Prostate gland (tissue), 2 donors: ENCODE measurements around the gene FAM184A. TPM values are rescaled to one million over a fixed set of nuclear protein-coding genes. Genes with fewer than 3 reads are reported as not detected.

Experiments
- DNase-seq: peaks from one replicate; pipeline ENCODE4 v3.0.0-alpha.2; 2019; ENCODE audit warnings: low spot score
- H3K27ac ChIP-seq, 2 donors: fragments of 200-600 bp; sonication (generic); 2 replicates each; pipeline ENCODE4 v1.5.1; 2017 to 2019
- H3K27me3 ChIP-seq: fragments of 200-600 bp; sonication (generic); replicated peaks from 2 replicates; pipeline ENCODE4 v1.5.1; 2019; ENCODE audit not compliant: insufficient read depth
- H3K36me3 ChIP-seq, 2 donors: fragments of 200-600 bp; sonication (generic); 1 replicate in 1 of 2; 2 replicates in 1 of 2; pipeline versions ENCODE4 v1.5.1 to v1.8.1; 2017 to 2019
- H3K4me1 ChIP-seq: fragments of 200-600 bp; sonication (generic); replicated peaks from 2 replicates; pipeline ENCODE4 v1.5.1; 2019
- H3K4me3 ChIP-seq, 2 donors: fragments of 200-600 bp; sonication (generic); 2 replicates each; pipeline ENCODE4 v1.5.1; 2017 to 2019
- H3K9me3 ChIP-seq: fragments of 200-600 bp; sonication (generic); 2 replicates; pipeline ENCODE4 v1.5.1; 2017
- POLR2A ChIP-seq: fragments of 450-650 bp; IDR thresholded peaks from one replicate; pipeline ENCODE4 v1.6.1; 2016; ENCODE audit warnings: antibody characterized with exemption, mild to moderate bottlenecking
- POLR2AphosphoS5 ChIP-seq: sonication (generic); formaldehyde crosslinking; IDR thresholded peaks from one replicate; pipeline ENCODE4 v1.6.1; 2017; ENCODE audit warnings: antibody characterized with exemption
- WGBS: methylation state at CpG from one replicate; pipeline ENCODE4 v1.1.5; 2018; 5-methylcytosine and 5-hydroxymethylcytosine counted together
- intact Hi-C: fragments of 100-400 bp; cut with DNase I; formaldehyde crosslinking; loops from one replicate; pipeline ENCODE4 v1.14.2; 2022
- total RNA-seq, 2 donors: library from RNA; depleted of rRNA; stranded (reverse); fragments of >200 nt; gene quantifications; one replicate each; pipeline ENCODE4 v1.1.0, GENCODE V29; 2016
- TF ChIP-seq, protein P1 (sequence below), 4 experiments: fragments of 200-600 bp in 2 of 4; fragments of 450-650 bp in 2 of 4; sonication (generic) in 2 of 4; IDR thresholded peaks; 1 replicate in 3 of 4; 2 replicates in 1 of 4; pipeline ENCODE4 v1.5.1; 2016 to 2019; ENCODE audit warnings: antibody characterized with exemption in 4 of 4, mild to moderate bottlenecking in 2 of 4, moderate library complexity in 2 of 4

Gene FAM184A
- total RNA-seq, 2 donors from 2014 or later = 3.6 to 7.6 TPM

- H3K27ac ChIP-seq = no peak overlapping the region
- intact Hi-C loops = no loop called here
- H3K4me1 ChIP-seq = no peaks in the 10 kb centered on the region
- no peaks in the 10 kb centered on the region for H3K36me3 ChIP-seq
- TF ChIP-seq POLR2A (no peak), POLR2AphosphoS5 (no peak)
- TF ChIP-seq, protein P1, sequence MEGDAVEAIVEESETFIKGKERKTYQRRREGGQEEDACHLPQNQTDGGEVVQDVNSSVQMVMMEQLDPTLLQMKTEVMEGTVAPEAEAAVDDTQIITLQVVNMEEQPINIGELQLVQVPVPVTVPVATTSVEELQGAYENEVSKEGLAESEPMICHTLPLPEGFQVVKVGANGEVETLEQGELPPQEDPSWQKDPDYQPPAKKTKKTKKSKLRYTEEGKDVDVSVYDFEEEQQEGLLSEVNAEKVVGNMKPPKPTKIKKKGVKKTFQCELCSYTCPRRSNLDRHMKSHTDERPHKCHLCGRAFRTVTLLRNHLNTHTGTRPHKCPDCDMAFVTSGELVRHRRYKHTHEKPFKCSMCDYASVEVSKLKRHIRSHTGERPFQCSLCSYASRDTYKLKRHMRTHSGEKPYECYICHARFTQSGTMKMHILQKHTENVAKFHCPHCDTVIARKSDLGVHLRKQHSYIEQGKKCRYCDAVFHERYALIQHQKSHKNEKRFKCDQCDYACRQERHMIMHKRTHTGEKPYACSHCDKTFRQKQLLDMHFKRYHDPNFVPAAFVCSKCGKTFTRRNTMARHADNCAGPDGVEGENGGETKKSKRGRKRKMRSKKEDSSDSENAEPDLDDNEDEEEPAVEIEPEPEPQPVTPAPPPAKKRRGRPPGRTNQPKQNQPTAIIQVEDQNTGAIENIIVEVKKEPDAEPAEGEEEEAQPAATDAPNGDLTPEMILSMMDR (IDR thresholded peaks at IDR 0.05) = no peak
- no peak overlapping the region for H3K4me3 ChIP-seq
- H3K9me3 ChIP-seq = no peaks in the 10 kb centered on the region
- no peak for DNase-seq
- H3K27me3 ChIP-seq = no peaks in the 10 kb centered on the region
- WGBS = 88% methylated on average over 3 of the region's 3 CpGs
Observed at GRCh38 chr6:118930680-118931079, 147.8 kb downstream of the FAM184A start.

DNA sequence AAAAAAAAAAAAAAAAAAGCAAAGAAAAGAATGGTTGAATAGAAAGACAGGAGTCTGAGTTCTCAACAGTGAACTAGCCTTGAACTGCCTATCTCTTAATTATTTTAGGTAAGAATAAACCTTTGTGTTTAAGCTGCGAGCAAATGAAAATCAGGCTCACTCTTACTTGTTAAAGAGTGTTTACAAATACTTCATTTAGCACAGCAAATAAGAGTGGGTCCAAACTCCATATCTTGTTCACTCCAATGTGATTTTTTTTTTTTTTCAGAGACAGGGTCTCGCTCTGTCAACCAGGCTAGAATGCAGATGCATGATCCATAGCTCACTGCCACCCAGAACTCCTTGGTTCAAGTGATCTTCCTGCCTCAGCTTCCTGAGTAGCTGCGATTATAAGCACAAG, 155.4 kb downstream of the FAM184A start:
- 93% methylated on average over 3 of the region's 3 CpGs for WGBS
- no peaks in the 10 kb centered on the region for H3K36me3 ChIP-seq
- TF ChIP-seq POLR2A = no peak
- TF ChIP-seq, protein P1 (IDR thresholded peaks at IDR 0.05) = no peak

DNA sequence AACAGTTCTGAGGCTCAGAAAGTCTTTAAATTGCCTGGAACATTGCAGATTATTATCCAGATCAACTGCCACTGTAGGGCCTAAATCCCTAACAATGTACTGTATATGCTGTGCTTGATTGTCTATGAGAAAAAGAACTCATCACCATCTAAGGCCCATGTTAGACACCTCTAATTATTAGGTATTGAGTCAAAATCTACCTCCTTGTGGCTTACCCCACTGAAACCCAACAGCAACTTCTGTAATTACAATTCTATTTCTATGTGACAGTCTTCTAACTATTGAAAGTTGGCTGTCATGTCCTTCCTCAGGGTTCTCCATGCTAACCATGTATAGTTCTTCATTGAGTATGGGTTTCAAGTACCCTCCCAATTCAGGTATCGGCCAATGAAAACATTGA, 157.4 kb downstream of the FAM184A start:
- Histone ChIP-seq H3K4me3 (no peak overlapping the region), H3K27ac (no peak overlapping the region), H3K36me3 (no peaks in the 10 kb centered on the region), H3K9me3 (no peaks in the 10 kb centered on the region), H3K27me3 (no peaks in the 10 kb centered on the region), H3K4me1 (no peaks in the 10 kb centered on the region)
- no peak for DNase-seq
- TF ChIP-seq POLR2A = no peak
- no peak for TF ChIP-seq POLR2AphosphoS5
- TF ChIP-seq, protein P1 (IDR thresholded peaks at IDR 0.05) = no peak
- WGBS = 100% methylated on average over 1 of the region's 1 CpG
- intact Hi-C loops = no loop called here

More for the DNA sequence above, 155.4 kb downstream of the FAM184A start:
- Histone ChIP-seq H3K27ac (no peak overlapping the region), H3K27me3 (no peaks in the 10 kb centered on the region), H3K4me3 (no peak overlapping the region), H3K9me3 (no peaks in the 10 kb centered on the region), H3K4me1 (no peaks in the 10 kb centered on the region)
- intact Hi-C loops = no loop called here
- DNase-seq = no peak

- no peak overlapping the region for H3K27ac ChIP-seq
- no peak overlapping the region for H3K4me3 ChIP-seq
- DNase-seq = no peak
- WGBS = 54% methylated on average over 2 of the region's 2 CpGs
- no peaks in the 10 kb centered on the region for H3K4me1 ChIP-seq
- H3K36me3 ChIP-seq = no peaks in the 10 kb centered on the region
- intact Hi-C loops = no loop called here
- H3K27me3 ChIP-seq = no peaks in the 10 kb centered on the region
- H3K9me3 ChIP-seq = no peaks in the 10 kb centered on the region
- TF ChIP-seq, protein P1 (IDR thresholded peaks at IDR 0.05) = no peak
- TF ChIP-seq POLR2AphosphoS5 (no peak), POLR2A (no peak)
Observed at GRCh38 chr6:118918329-118918725, 160.1 kb downstream of the FAM184A start.

- Histone ChIP-seq H3K4me1 (no peaks in the 10 kb centered on the region), H3K36me3 (no peaks in the 10 kb centered on the region), H3K27ac (no peak overlapping the region), H3K9me3 (no peaks in the 10 kb centered on the region), H3K27me3 (no peaks in the 10 kb centered on the region), H3K4me3 (no peak overlapping the region)
- no peak for DNase-seq
- no peak for TF ChIP-seq POLR2A
- no peak for TF ChIP-seq POLR2AphosphoS5
- TF ChIP-seq, protein P1 (IDR thresholded peaks at IDR 0.05) = no peak
- intact Hi-C loops = no loop called here
- WGBS = 90% methylated on average over 5 of the region's 5 CpGs
Observed at GRCh38 chr6:118917546-118918328, 160.7 kb downstream of the FAM184A start.
